ENCODE results near the gene MCM8. TPM values are rescaled to one million over a fixed set of nuclear protein-coding genes. Genes with fewer than 3 reads are reported as not detected.

The MCM8 gene
- total RNA-seq, 1 experiment from 2014 or later: 28.0 TPM

- ChIA-PET POLR2A (no interaction called here), CTCF (interaction anchor here (1.3 to 1.5 kb wide), 2 partner anchors 141 to 372 kb away, joined by 3 to 5 read pairs; no protein-coding TSS in a partner anchor)
- DNase-seq (ENCODE audit: low spot score): no peak
- H3K27me3 Mint-ChIP-seq (ENCODE audit: low read depth): peaks cover 8% of the 10 kb centered on the region
- no peaks in the 10 kb centered on the region for H3K4me1 Mint-ChIP-seq
- no peaks in the 10 kb centered on the region for H3K36me3 Mint-ChIP-seq
- H3K9me3 Mint-ChIP-seq: no peaks in the 10 kb centered on the region
- no peak overlapping the region for H3K27ac Mint-ChIP-seq
- TF ChIP-seq NR2C2 (CRISPR knock-in tag; IDR thresholded peaks at IDR 0.05) (no peak), FOXP4 (CRISPR knock-in tag; IDR thresholded peaks at IDR 0.05) (no peak), ZNF281 (CRISPR knock-in tag; IDR thresholded peaks at IDR 0.05) (no peak), ARID4B (CRISPR knock-in tag; IDR thresholded peaks at IDR 0.05; ENCODE audit: borderline replicate concordance) (no peak), ZBTB43 (CRISPR knock-in tag; IDR thresholded peaks at IDR 0.05) (no peak), SMAD4 (CRISPR knock-in tag; IDR thresholded peaks at IDR 0.05) (no peak), TEAD1 (CRISPR knock-in tag; IDR thresholded peaks at IDR 0.05) (no peak), OVOL2 (CRISPR knock-in tag; IDR thresholded peaks at IDR 0.05; ENCODE audit: borderline replicate concordance) (no peak), ERG (CRISPR knock-in tag; IDR thresholded peaks at IDR 0.05) (no peak), CREM (CRISPR knock-in tag; IDR thresholded peaks at IDR 0.05) (no peak)
- H3K4me3 Mint-ChIP-seq: no peak overlapping the region
- no peak for ATAC-seq
Observed at GRCh38 chr20:5928836-5929715, 21.4 kb upstream of the MCM8 start.

GRCh38 chr20:5931411-5931810, 19.0 kb upstream of the MCM8 start:
- POLR2A ChIA-PET: no interaction called here
- no peak for DNase-seq (ENCODE audit: low spot score)
- CTCF ChIA-PET: interaction anchor here (1.3 kb wide), 1 partner anchor 374 kb away, joined by 4 read pairs; no protein-coding TSS in a partner anchor

More at GRCh38 chr20:5931411-5931810, 19.0 kb upstream of the MCM8 start:
- Mint-ChIP-seq H3K4me3 (no peak overlapping the region), H3K36me3 (no peaks in the 10 kb centered on the region), H3K27ac (no peak overlapping the region), H3K27me3 (ENCODE audit: low read depth) (peaks cover 8% of the 10 kb centered on the region), H3K9me3 (no peaks in the 10 kb centered on the region), H3K4me1 (no peaks in the 10 kb centered on the region)
- no peak for TF ChIP-seq ZSCAN18 (CRISPR knock-in tag; IDR thresholded peaks at IDR 0.05)
- no peak for TF ChIP-seq ATF1 (CRISPR knock-in tag; IDR thresholded peaks at IDR 0.05)
- TF ChIP-seq HMGXB4 (CRISPR knock-in tag; IDR thresholded peaks at IDR 0.05): no peak
- TF ChIP-seq JAZF1 (CRISPR knock-in tag; IDR thresholded peaks at IDR 0.05): no peak
- ATAC-seq: no peak
